Upper lobe of left lung (tissue), 6 donors: ENCODE results near the gene SPAG16. TPM values are rescaled to one million over a fixed set of nuclear protein-coding genes. Genes with fewer than 3 reads are reported as not detected.

ENCODE experiments used
- ATAC-seq, 2 donors: fragments of 200-7000 bp; cut with Tn5 transposase; one replicate each; pipeline ENCODE4 v1.9.1; 2022; ENCODE audit warnings: mild to moderate bottlenecking in 2 of 2, moderate library complexity in 2 of 2; ENCODE audit not compliant: low FRiP score in 2 of 2
- DNase-seq, 2 donors: peaks; one replicate each; pipeline ENCODE4 v3.0.0-alpha.2; 2019 to 2020
- H3K27ac ChIP-seq, 4 donors: fragments of 200-600 bp; sonication (generic); one replicate each; pipeline ENCODE4 v1.5.1; 2016 to 2019
- H3K27me3 ChIP-seq, 4 donors: fragments of 200-600 bp; sonication (generic); one replicate each; pipeline ENCODE4 v1.5.1; 2017 to 2019
- H3K36me3 ChIP-seq, 4 donors: fragments of 200-600 bp; sonication (generic); one replicate each; pipeline ENCODE4 v1.5.1; 2016 to 2019
- H3K4me1 ChIP-seq, 4 donors: fragments of 200-600 bp; sonication (generic); one replicate each; pipeline ENCODE4 v1.5.1; 2018 to 2019
- H3K4me3 ChIP-seq, 4 donors: fragments of 200-600 bp; sonication (generic); one replicate each; pipeline ENCODE4 v1.5.1; 2017 to 2019; ENCODE audit warnings: mild to moderate bottlenecking in 2 of 4, moderate library complexity in 1 of 4
- H3K9me3 ChIP-seq, 4 donors: fragments of 200-600 bp; sonication (generic); one replicate each; pipeline ENCODE4 v1.5.1; 2018 to 2019
- CTCF ChIP-seq, 6 experiments: fragments of 450-650 bp in 4 of 6; fragments of 200-600 bp in 2 of 6; sonication (generic) in 2 of 6; IDR thresholded peaks; one replicate each; pipeline ENCODE4 v1.5.1; 2016 to 2019; ENCODE audit warnings: antibody characterized with exemption in 6 of 6
- EP300 ChIP-seq, 4 donors: sonication (generic); formaldehyde crosslinking; IDR thresholded peaks; one replicate each; pipeline ENCODE4 v1.5.1; 2017; ENCODE audit warnings: antibody characterized with exemption in 4 of 4, control low read depth in 2 of 4
- POLR2A ChIP-seq, 4 donors: fragments of 450-650 bp; IDR thresholded peaks; one replicate each; pipeline ENCODE4 v1.5.1; 2016 to 2017; ENCODE audit warnings: antibody characterized with exemption in 4 of 4, mild to moderate bottlenecking in 2 of 4
- POLR2AphosphoS5 ChIP-seq, 2 donors: sonication (generic); formaldehyde crosslinking; IDR thresholded peaks; one replicate each; pipeline ENCODE4 v1.5.1; 2017; ENCODE audit warnings: antibody characterized with exemption in 2 of 2
- WGBS, 2 donors: methylation state at CpG; one replicate each; pipeline ENCODE4 v1.1.5; 2017 to 2018; 5-methylcytosine and 5-hydroxymethylcytosine counted together
- total RNA-seq, 6 donors: library from RNA; depleted of rRNA in 4 of 6; stranded (reverse); fragments of >200 nt in 4 of 6; gene quantifications; one replicate each; pipeline versions ENCODE4 v1.1.0 to v1.2.1, GENCODE V29; 2016 to 2021
- donor health status: DM: no; HTN: no; CAD: no; lungs with moderate emphysema.
- donor health status: DM: no; HTN: yes; CAD: no; lungs with severe emphysema.

SPAG16 gene
- total RNA-seq, 6 donors from 2014 or later, result 9.7 to 65.0 (median 12.9) TPM

- no peak for ATAC-seq
- Histone ChIP-seq H3K27me3 (no peaks in the 10 kb centered on the region), H3K9me3 (peaks cover 0 to 10% (median 3%) of the 10 kb centered on the region in 4 donors), H3K4me1 (peaks cover 0 to 6% (median 4%) of the 10 kb centered on the region in 4 donors), H3K36me3 (no peaks in the 10 kb centered on the region), H3K27ac (no peak overlapping the region), H3K4me3 (no peak overlapping the region)
- no peak for DNase-seq
- no peak for TF ChIP-seq POLR2A (IDR thresholded peaks at IDR 0.05)
- no peak for TF ChIP-seq CTCF (IDR thresholded peaks at IDR 0.05)
- no peak for TF ChIP-seq POLR2AphosphoS5 (IDR thresholded peaks at IDR 0.05)
- no peak for TF ChIP-seq EP300 (IDR thresholded peaks at IDR 0.05)
- 88 to 94% methylated on average over 1 of the region's 1 CpG for WGBS, 2 donors
Observed at GRCh38 chr2:213279116-213279620, 5.1 kb upstream of the SPAG16 start.

GRCh38 chr2:213279971-213280370 is 4.3 kb upstream of the SPAG16 start:
- Histone ChIP-seq H3K4me1 (peaks cover 4 to 10% (median 5%) of the 10 kb centered on the region in 4 donors), H3K9me3 (peaks cover 0 to 10% (median 3%) of the 10 kb centered on the region in 4 donors), H3K27ac (no peak overlapping the region), H3K36me3 (no peaks in the 10 kb centered on the region), H3K27me3 (no peaks in the 10 kb centered on the region), H3K4me3 (no peak overlapping the region)
- DNase-seq, result no peak
- no peak for TF ChIP-seq POLR2AphosphoS5 (IDR thresholded peaks at IDR 0.05)
- no peak for TF ChIP-seq CTCF (IDR thresholded peaks at IDR 0.05)
- no peak for TF ChIP-seq EP300 (IDR thresholded peaks at IDR 0.05)
- TF ChIP-seq POLR2A (IDR thresholded peaks at IDR 0.05), result no peak
- peak in 1 of 2 donors; percentile 1 for ATAC-seq
- 71% methylated on average over 1 of the region's 1 CpG for WGBS, 2 donors

GRCh38 chr2:213281156-213281555 is 3.1 kb upstream of the SPAG16 start:
- 63 to 65% methylated on average over 1 of the region's 1 CpG for WGBS, 2 donors
- Histone ChIP-seq H3K4me1 (peaks cover 4 to 15% (median 9%) of the 10 kb centered on the region in 4 donors), H3K27ac (no peak overlapping the region), H3K36me3 (no peaks in the 10 kb centered on the region), H3K9me3 (peaks cover 0 to 10% (median 3%) of the 10 kb centered on the region in 4 donors), H3K27me3 (no peaks in the 10 kb centered on the region), H3K4me3 (no peak overlapping the region)
- ATAC-seq (no peak), DNase-seq (no peak)
- TF ChIP-seq CTCF (IDR thresholded peaks at IDR 0.05), result no peak
- TF ChIP-seq POLR2A (IDR thresholded peaks at IDR 0.05), result no peak
- no peak for TF ChIP-seq POLR2AphosphoS5 (IDR thresholded peaks at IDR 0.05)
- TF ChIP-seq EP300 (IDR thresholded peaks at IDR 0.05), result no peak

GRCh38 chr2:213285404-213285803 is 1.1 kb downstream of the SPAG16 start:
- Histone ChIP-seq H3K36me3 (no peaks in the 10 kb centered on the region), H3K4me1 (peaks cover 4 to 15% (median 9%) of the 10 kb centered on the region in 4 donors), H3K4me3 (peak overlapping the region in 1 of 4 donors; percentile 67), H3K9me3 (no peaks in the 10 kb centered on the region), H3K27me3 (no peaks in the 10 kb centered on the region), H3K27ac (no peak overlapping the region)
- no peak for DNase-seq
- ATAC-seq, result no peak
- TF ChIP-seq CTCF (IDR thresholded peaks at IDR 0.05) (no peak), POLR2AphosphoS5 (IDR thresholded peaks at IDR 0.05) (no peak), EP300 (IDR thresholded peaks at IDR 0.05) (no peak), POLR2A (IDR thresholded peaks at IDR 0.05) (no peak)
- 85 to 95% methylated on average over 5 of the region's 5 CpGs for WGBS, 2 donors

- Histone ChIP-seq H3K4me1 (peaks cover 4 to 15% (median 9%) of the 10 kb centered on the region in 4 donors), H3K4me3 (no peak overlapping the region), H3K27me3 (no peaks in the 10 kb centered on the region), H3K9me3 (no peaks in the 10 kb centered on the region), H3K36me3 (no peaks in the 10 kb centered on the region), H3K27ac (no peak overlapping the region)
- DNase-seq, result no peak
- TF ChIP-seq POLR2A (IDR thresholded peaks at IDR 0.05), result no peak
- TF ChIP-seq EP300 (IDR thresholded peaks at IDR 0.05), result no peak
- TF ChIP-seq POLR2AphosphoS5 (IDR thresholded peaks at IDR 0.05), result no peak
- no peak for TF ChIP-seq CTCF (IDR thresholded peaks at IDR 0.05)
- ATAC-seq, result no peak
- 88 to 89% methylated on average over 1 of the region's 1 CpG for WGBS, 2 donors
Observed at GRCh38 chr2:213286161-213286560, 1.9 kb downstream of the SPAG16 start.
